PC-9 (cell line): Measurements from ENCODE around the gene FBH1.

Experiments used
- CTCF ChIP-seq: fragments of 200-600 bp; sonication (generic); conservative IDR thresholded peaks from 2 replicates; pipeline ENCODE4 v1.6.1; 2017; ENCODE audit warnings: mixed run types, antibody characterized with exemption, mild to moderate bottlenecking, moderate library complexity
- EZH2 ChIP-seq: fragments of 200-600 bp; sonication (generic); IDR thresholded peaks from 2 replicates; pipeline ENCODE4 v1.8.0; 2017; ENCODE audit warnings: antibody characterized with exemption, low read depth

GRCh38 chr10:5968037-5968680 is 78.1 kb downstream of the FBH1 start:
- TF ChIP-seq CTCF (no peak), EZH2 (no peak)
